Measurements from ENCODE around the gene COMMD6. TPM values are rescaled to one million over a fixed set of nuclear protein-coding genes. Genes with fewer than 3 reads are reported as not detected.

COMMD6 gene
- total and polyA plus RNA-seq, 2 of the 4 experiments (the other 2 are of a cell fraction), result 63.5 to 144 TPM

GRCh38 chr13:75579529-75579928 lies 41.9 kb upstream of the COMMD6 start:
- in situ Hi-C loops (cut with MboI; ENCODE audit: low sequenced_read_pairs) (no loop called here), intact Hi-C loops (cut with micrococcal nuclease) (no loop called here), dilution Hi-C loops (cut with HindIII; ENCODE audit: low sequenced_read_pairs, unreplicated experiment) (no loop called here)
- H3K9ac ChIP-seq (ENCODE audit: low read depth, low read length), result no peak overlapping the region
- H2AK5ac ChIP-seq (ENCODE audit: low read depth, low read length), result no peak overlapping the region
- no peak overlapping the region for H3K4me3 ChIP-seq (ENCODE audit: insufficient read depth, low read depth, low read length)
- H3K56ac ChIP-seq (ENCODE audit: extremely low read depth, insufficient read depth, low read length), result no peak overlapping the region
- peaks cover 4% of the 10 kb centered on the region; the same call in 1 of the 2 replicates for H3K9me3 ChIP-seq (ENCODE audit: control insufficient read depth, insufficient read depth, low read length)
- no peak overlapping the region for H3K18ac ChIP-seq (ENCODE audit: low read depth, low read length)
- ChIA-PET CTCF (no interaction called here), POLR2A (ENCODE audit: unreplicated experiment) (no interaction called here)
- H3K9me1 ChIP-seq (ENCODE audit: insufficient read depth, low read length), result no peaks in the 10 kb centered on the region; the same call in 1 of the 2 replicates
- no peak overlapping the region for H2AFZ ChIP-seq (replicated peaks; ENCODE audit: low read length, poor library complexity)
- H4K8ac ChIP-seq (ENCODE audit: low read depth in 2 of 2, low read length in 2 of 2), result no peak overlapping the region
- no peak overlapping the region for H2AK9ac ChIP-seq (replicated peaks; ENCODE audit: low read depth, low read length, poor library complexity)
- no TSS peak for BruUV-seq (replicated peaks)
- H3K4ac ChIP-seq (ENCODE audit: low read depth, low read length), result no peak overlapping the region
- H3K23ac ChIP-seq (ENCODE audit: low read depth, low read length), result no peak overlapping the region
- no peak overlapping the region for H3K27ac ChIP-seq (ENCODE audit: insufficient read depth, low read length)
- no peaks in the 10 kb centered on the region for H4K20me1 ChIP-seq (ENCODE audit: insufficient read depth, low read length)
- no peak overlapping the region for H2BK5ac ChIP-seq (ENCODE audit: low read depth, low read length, poor library complexity, severe bottlenecking)
- H4K91ac ChIP-seq (ENCODE audit: insufficient read depth, low read depth, low read length), result no peak overlapping the region
- H3K4me1 ChIP-seq (ENCODE audit: control insufficient read depth, insufficient read depth, low read length), result no peaks in the 10 kb centered on the region
- WGBS, 2 experiments (ENCODE audit: extremely low coverage in 2 of 2, insufficient read length in 1 of 2), result no CpG with 5 or more reads among the region's 3 CpGs
- H4K5ac ChIP-seq (ENCODE audit: low read depth, low read length), result no peak overlapping the region
- peaks cover 8 to 14% of the 10 kb centered on the region in 2 experiments for H3K79me1 ChIP-seq (ENCODE audit: low read depth in 1 of 2, low read length in 2 of 2)
- no peak overlapping the region for H2BK120ac ChIP-seq (ENCODE audit: low read depth, low read length)
- no peak for ATAC-seq (ENCODE audit: low read depth)
- no peak overlapping the region for H3K14ac ChIP-seq (replicated peaks; ENCODE audit: low read depth, low read length)
- no peak for DNase-seq
- no peak overlapping the region for H2BK20ac ChIP-seq (ENCODE audit: low read depth, low read length)
- no peak overlapping the region for H3K4me2 ChIP-seq (ENCODE audit: low read depth, low read length)
- 0 out of 2 replicates have a peak, but pooled peaks cover 3% of the 10 kb centered on the region for H3K36me3 ChIP-seq (ENCODE audit: control insufficient read depth, insufficient read depth, low read length)
- no peak for TF ChIP-seq SMC3 (IDR thresholded peaks at IDR 0.05; ENCODE audit: low read depth, low read length)
- TF ChIP-seq MXI1 (IDR thresholded peaks at IDR 0.05; ENCODE audit: borderline replicate concordance, low read depth, low read length), result no peak
- TF ChIP-seq CTCF (conservative IDR thresholded peaks at IDR 0.05; ENCODE audit: low read depth, low read length), result no peak
- TF ChIP-seq USF2 (IDR thresholded peaks at IDR 0.05; ENCODE audit: low read depth, low read length), result no peak
- no peak for TF ChIP-seq NFE2L2 (IDR thresholded peaks at IDR 0.05; ENCODE audit: low read depth, low read length)
- no peak for TF ChIP-seq RAD21 (IDR thresholded peaks at IDR 0.05; ENCODE audit: low read length)
- no peak for TF ChIP-seq MAZ (IDR thresholded peaks at IDR 0.05; ENCODE audit: borderline replicate concordance, low read depth, low read length)
- no peak for TF ChIP-seq CEBPB (IDR thresholded peaks at IDR 0.05; ENCODE audit: low read depth, low read length)
- no peak for TF ChIP-seq POLR2A (IDR thresholded peaks at IDR 0.05; ENCODE audit: low read depth, low read length)
- no peak for TF ChIP-seq CHD1 (IDR thresholded peaks at IDR 0.05; ENCODE audit: low read depth, low read length)
- TF ChIP-seq RCOR1 (IDR thresholded peaks at IDR 0.05; ENCODE audit: insufficient replicate concordance, low read length), result no peak
- TF ChIP-seq ELK1 (IDR thresholded peaks at IDR 0.05; ENCODE audit: borderline replicate concordance, low read depth, low read length), result no peak
- TF ChIP-seq RFX5 (IDR thresholded peaks at IDR 0.05; ENCODE audit: low read depth, low read length), result no peak
- no peak for TF ChIP-seq MAFK (IDR thresholded peaks at IDR 0.05; ENCODE audit: low read depth, low read length)
- H3K27me3 ChIP-seq (ENCODE audit: control insufficient read depth, insufficient read depth, low read length), result no peaks in the 10 kb centered on the region
- H2BK15ac ChIP-seq (ENCODE audit: low read depth, low read length), result no peak overlapping the region

All from IMR-90 (cell line).